ENCODE measurements around the gene EYA3. TPM values are rescaled to one million over a fixed set of nuclear protein-coding genes. Genes with fewer than 3 reads are reported as not detected.

The EYA3 gene
- total and polyA plus RNA-seq, 2 of the 4 experiments (the other 2 are of a cell fraction) = 9.1 to 17.6 TPM

GRCh38 chr1:27960762-27961645 lies 127.4 kb downstream of the EYA3 start:
- Histone ChIP-seq H2BK5ac (ENCODE audit: low read depth, low read length, poor library complexity, severe bottlenecking) (no peak overlapping the region), H2BK15ac (ENCODE audit: low read depth, low read length) (no peak overlapping the region), H3K9me3 (ENCODE audit: control insufficient read depth, insufficient read depth, low read length) (no peaks in the 10 kb centered on the region), H4K20me1 (ENCODE audit: insufficient read depth, low read length) (no peaks in the 10 kb centered on the region; the same call in 1 of the 2 replicates), H3K4ac (ENCODE audit: low read depth, low read length) (peak overlapping the region; percentile 68), H4K91ac (ENCODE audit: insufficient read depth, low read depth, low read length) (peak overlapping the region; percentile 83; the same call in 1 of the 2 replicates), H3K36me3 (ENCODE audit: control insufficient read depth, insufficient read depth, low read length) (peaks cover 13% of the 10 kb centered on the region; the same call in 1 of the 2 replicates), H3K18ac (ENCODE audit: low read depth, low read length) (no peak overlapping the region), H3K4me3 (ENCODE audit: insufficient read depth, low read depth, low read length) (peak overlapping the region; percentile 58), H2BK120ac (ENCODE audit: low read depth, low read length) (no peak overlapping the region), H4K8ac (ENCODE audit: low read depth in 2 of 2, low read length in 2 of 2) (peak overlapping the region; percentile 71 to 99; a peak in 3 of 4 replicates), H2AFZ (replicated peaks; ENCODE audit: low read length, poor library complexity) (peak overlapping the region; percentile 74), H2AK9ac (replicated peaks; ENCODE audit: low read depth, low read length, poor library complexity) (peak overlapping the region; percentile 97), H3K56ac (ENCODE audit: extremely low read depth, insufficient read depth, low read length) (no peak overlapping the region), H2BK20ac (ENCODE audit: low read depth, low read length) (no peak overlapping the region), H3K27ac (ENCODE audit: insufficient read depth, low read length) (peak overlapping the region; percentile 2), H3K14ac (replicated peaks; ENCODE audit: low read depth, low read length) (peak overlapping the region; percentile 63), H3K23ac (ENCODE audit: low read depth, low read length) (no peak overlapping the region; the same call in none of the 2 replicates), H3K79me1 (ENCODE audit: low read depth in 1 of 2, low read length in 2 of 2) (peaks cover 13 to 33% of the 10 kb centered on the region in 2 experiments), H3K27me3 (ENCODE audit: control insufficient read depth, insufficient read depth, low read length) (no peaks in the 10 kb centered on the region; the same call in 1 of the 2 replicates), H3K4me1 (ENCODE audit: control insufficient read depth, insufficient read depth, low read length) (peaks cover 14% of the 10 kb centered on the region), H3K4me2 (ENCODE audit: low read depth, low read length) (peak overlapping the region; percentile 86), H3K9me1 (ENCODE audit: insufficient read depth, low read length) (peaks cover 23% of the 10 kb centered on the region), H3K9ac (ENCODE audit: low read depth, low read length) (peak overlapping the region; percentile 23; the same call in 1 of the 2 replicates), H2AK5ac (ENCODE audit: low read depth, low read length) (peak overlapping the region; percentile 80), H4K5ac (ENCODE audit: low read depth, low read length) (no peak overlapping the region)
- DNase-seq = no peak
- dilution Hi-C loops (cut with HindIII; ENCODE audit: low sequenced_read_pairs, unreplicated experiment) = no loop called here
- intact Hi-C loops (cut with micrococcal nuclease) = no loop called here
- ChIA-PET CTCF (no interaction called here), POLR2A (ENCODE audit: unreplicated experiment) (no interaction called here)
- in situ Hi-C loops (cut with MboI; ENCODE audit: low sequenced_read_pairs) = no loop called here
- ATAC-seq (ENCODE audit: low read depth) = peak; percentile 7; the same call in 1 of the 2 replicates
- BruUV-seq (replicated peaks) = no TSS peak
- 61% methylated on average over 8 of the region's 13 CpGs; no CpG with 5 or more reads in 1 of the 2 experiments for WGBS, 2 experiments (ENCODE audit: extremely low coverage in 2 of 2, insufficient read length in 1 of 2)
- no peak for TF ChIP-seq USF2 (IDR thresholded peaks at IDR 0.05; ENCODE audit: low read depth, low read length)
- TF ChIP-seq SMC3 (IDR thresholded peaks at IDR 0.05; ENCODE audit: low read depth, low read length) = no peak
- TF ChIP-seq FOS (IDR thresholded peaks at IDR 0.05; ENCODE audit: low read depth, low read length) = no peak
- no peak for TF ChIP-seq POLR2A (IDR thresholded peaks at IDR 0.05; ENCODE audit: low read depth, low read length)
- no peak for TF ChIP-seq RAD21 (IDR thresholded peaks at IDR 0.05; ENCODE audit: low read length)
- TF ChIP-seq ELK1 (IDR thresholded peaks at IDR 0.05; ENCODE audit: borderline replicate concordance, low read depth, low read length) = no peak
- no peak for TF ChIP-seq MAFK (IDR thresholded peaks at IDR 0.05; ENCODE audit: low read depth, low read length)
- TF ChIP-seq RCOR1 (IDR thresholded peaks at IDR 0.05; ENCODE audit: insufficient replicate concordance, low read length) = no peak
- TF ChIP-seq CEBPB (IDR thresholded peaks at IDR 0.05; ENCODE audit: low read depth, low read length) = no peak
- TF ChIP-seq CHD1 (IDR thresholded peaks at IDR 0.05; ENCODE audit: low read depth, low read length) = no peak
- TF ChIP-seq CTCF (conservative IDR thresholded peaks at IDR 0.05; ENCODE audit: low read depth, low read length) = no peak

Measured in IMR-90 (cell line).